ENCODE measurements around the gene GPR141.
A peak's percentile ranks its signal among the peaks of the same experiment; 100 is the strongest.
"Not testable (repeated sequence)": the region's sequence is repeated elsewhere in the genome, so short reads cannot be mapped to it uniquely, and the experiment has no call there.

The GPR141 gene

GRCh38 chr7:37686556-37687345, 3.2 kb downstream of the GPR141 start:
- DNase-seq = no peak

GRCh38 chr7:37690206-37690605, 6.6 kb downstream of the GPR141 start:
- no peak for DNase-seq

GRCh38 chr7:37694208-37695094, 10.9 kb downstream of the GPR141 start:
- no peak for DNase-seq

- no peak for DNase-seq
These were observed 14.7 kb downstream of the GPR141 start for GRCh38 chr7:37698276-37698675.

- no peak for DNase-seq
These were observed 15.2 kb downstream of the GPR141 start for GRCh38 chr7:37698782-37699181.

GRCh38 chr7:37701769-37702168, 18.2 kb downstream of the GPR141 start:
- no peak for DNase-seq

- no peak for DNase-seq
These were observed 19.8 kb downstream of the GPR141 start for GRCh38 chr7:37703361-37703760.

- not testable (repeated sequence) for DNase-seq
These were observed 20.8 kb downstream of the GPR141 start for GRCh38 chr7:37704328-37704833.

GRCh38 chr7:37705976-37706375, 22.4 kb downstream of the GPR141 start:
- no peak for DNase-seq

- DNase-seq = no peak
These were observed 23.2 kb downstream of the GPR141 start for GRCh38 chr7:37706804-37707203.

GRCh38 chr7:37707754-37708485, 24.4 kb downstream of the GPR141 start:
- DNase-seq = no peak

GRCh38 chr7:37709631-37710509, 26.3 kb downstream of the GPR141 start:
- DNase-seq = no peak

GRCh38 chr7:37713613-37714012, 30.0 kb downstream of the GPR141 start:
- DNase-seq = no peak

GRCh38 chr7:37714606-37715005, 31.0 kb downstream of the GPR141 start:
- no peak for DNase-seq

- DNase-seq = no peak
These were observed 35.0 kb downstream of the GPR141 start for GRCh38 chr7:37718585-37718984.

GRCh38 chr7:37719077-37719476, 35.5 kb downstream of the GPR141 start:
- no peak for DNase-seq

GRCh38 chr7:37724732-37725131, 41.2 kb downstream of the GPR141 start:
- no peak for DNase-seq

- DNase-seq = no peak
These were observed 42.5 kb downstream of the GPR141 start for GRCh38 chr7:37726016-37726415.

- DNase-seq = no peak
These were observed 45.2 kb downstream of the GPR141 start for GRCh38 chr7:37728747-37729146.

- DNase-seq = no peak
These were observed 45.6 kb downstream of the GPR141 start for GRCh38 chr7:37729181-37729580.

GRCh38 chr7:37730501-37730900, 46.9 kb downstream of the GPR141 start:
- DNase-seq = no peak

- peak; percentile 30 for DNase-seq
These were observed 48.7 kb downstream of the GPR141 start for GRCh38 chr7:37732253-37732652.

Data from stimulated activated CD4-positive, alpha-beta T cell treated with anti-CD3 and anti-CD28 coated beads, Interleukin-15, amount 100 ng/mL, for 24 hours (primary cell).